ENCODE measurements around the gene SRPK1.

Gene SRPK1

DNA sequence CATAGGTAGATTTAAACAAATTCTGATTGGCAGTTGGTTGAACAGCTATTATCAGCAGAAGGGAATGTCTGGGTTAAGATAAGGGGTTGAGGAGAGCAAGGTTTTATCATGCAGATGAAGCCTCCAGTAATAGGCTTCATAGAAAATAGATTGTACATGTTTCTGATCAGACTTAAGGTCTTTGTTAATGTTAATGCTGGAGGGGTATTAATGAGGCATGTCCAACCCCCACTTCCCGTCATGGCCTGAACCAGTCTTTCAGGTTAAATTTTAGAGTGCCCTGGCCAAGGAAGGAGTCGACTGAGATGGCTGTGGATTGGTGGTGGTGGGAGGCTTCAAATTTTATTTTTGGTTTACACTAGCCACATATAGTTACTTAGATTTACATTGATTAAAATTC lies 136.7 kb downstream of the SRPK1 start:
- no peak overlapping the region for H3K9ac ChIP-seq (ENCODE audit: low read length)
- no peaks in the 10 kb centered on the region for H3K79me2 ChIP-seq (ENCODE audit: low read length)
- no peak overlapping the region for H2AFZ ChIP-seq (ENCODE audit: low read length)
- TF ChIP-seq EZH2 (optimal IDR thresholded peaks at IDR 0.05; ENCODE audit: low read depth, low read length) (no peak), EZH2phosphoT487 (IDR thresholded peaks at IDR 0.05; ENCODE audit: low read length) (no peak)
- TF ChIP-seq, protein P1, sequence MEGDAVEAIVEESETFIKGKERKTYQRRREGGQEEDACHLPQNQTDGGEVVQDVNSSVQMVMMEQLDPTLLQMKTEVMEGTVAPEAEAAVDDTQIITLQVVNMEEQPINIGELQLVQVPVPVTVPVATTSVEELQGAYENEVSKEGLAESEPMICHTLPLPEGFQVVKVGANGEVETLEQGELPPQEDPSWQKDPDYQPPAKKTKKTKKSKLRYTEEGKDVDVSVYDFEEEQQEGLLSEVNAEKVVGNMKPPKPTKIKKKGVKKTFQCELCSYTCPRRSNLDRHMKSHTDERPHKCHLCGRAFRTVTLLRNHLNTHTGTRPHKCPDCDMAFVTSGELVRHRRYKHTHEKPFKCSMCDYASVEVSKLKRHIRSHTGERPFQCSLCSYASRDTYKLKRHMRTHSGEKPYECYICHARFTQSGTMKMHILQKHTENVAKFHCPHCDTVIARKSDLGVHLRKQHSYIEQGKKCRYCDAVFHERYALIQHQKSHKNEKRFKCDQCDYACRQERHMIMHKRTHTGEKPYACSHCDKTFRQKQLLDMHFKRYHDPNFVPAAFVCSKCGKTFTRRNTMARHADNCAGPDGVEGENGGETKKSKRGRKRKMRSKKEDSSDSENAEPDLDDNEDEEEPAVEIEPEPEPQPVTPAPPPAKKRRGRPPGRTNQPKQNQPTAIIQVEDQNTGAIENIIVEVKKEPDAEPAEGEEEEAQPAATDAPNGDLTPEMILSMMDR (IDR thresholded peaks at IDR 0.05; ENCODE audit: low read length): no peak
- H3K4me1 ChIP-seq (ENCODE audit: low read length): no peaks in the 10 kb centered on the region
- DNase-seq: no peak
- no peaks in the 10 kb centered on the region for H3K36me3 ChIP-seq (replicated peaks; ENCODE audit: insufficient read depth, low read length)
- H3K4me3 ChIP-seq (ENCODE audit: low read length): no peak overlapping the region
- H3F3A ChIP-seq (ENCODE audit: insufficient read depth, low read length): no peaks in the 10 kb centered on the region
- no peak overlapping the region for H3K4me2 ChIP-seq (ENCODE audit: low read depth, low read length)
- no peak overlapping the region for H3K27ac ChIP-seq (ENCODE audit: low read length)
- no peaks in the 10 kb centered on the region for H3K9me2 ChIP-seq (replicated peaks; ENCODE audit: insufficient read depth, low read length)
- H3K9me3 ChIP-seq (replicated peaks; ENCODE audit: insufficient read depth, low read length): no peaks in the 10 kb centered on the region
- peaks cover 12% of the 10 kb centered on the region; the same call in 1 of the 2 replicates for H3K27me3 ChIP-seq (replicated peaks; ENCODE audit: insufficient read depth, low read length)
- H4K20me1 ChIP-seq (ENCODE audit: insufficient read depth, low read length): no peaks in the 10 kb centered on the region
